Limb (tissue), 2 donors: ENCODE measurements around the gene SLC23A3.
"Not testable (repeated sequence)": the region's sequence is repeated elsewhere in the genome, so short reads cannot be mapped to it uniquely, and the experiment has no call there.

ENCODE experiments used
- DNase-seq, 2 donors: peaks; one replicate each; pipeline ENCODE4 v3.0.0-alpha.2; 2016; ENCODE audit errors: extremely low spot score in 2 of 2

The SLC23A3 gene

DNA sequence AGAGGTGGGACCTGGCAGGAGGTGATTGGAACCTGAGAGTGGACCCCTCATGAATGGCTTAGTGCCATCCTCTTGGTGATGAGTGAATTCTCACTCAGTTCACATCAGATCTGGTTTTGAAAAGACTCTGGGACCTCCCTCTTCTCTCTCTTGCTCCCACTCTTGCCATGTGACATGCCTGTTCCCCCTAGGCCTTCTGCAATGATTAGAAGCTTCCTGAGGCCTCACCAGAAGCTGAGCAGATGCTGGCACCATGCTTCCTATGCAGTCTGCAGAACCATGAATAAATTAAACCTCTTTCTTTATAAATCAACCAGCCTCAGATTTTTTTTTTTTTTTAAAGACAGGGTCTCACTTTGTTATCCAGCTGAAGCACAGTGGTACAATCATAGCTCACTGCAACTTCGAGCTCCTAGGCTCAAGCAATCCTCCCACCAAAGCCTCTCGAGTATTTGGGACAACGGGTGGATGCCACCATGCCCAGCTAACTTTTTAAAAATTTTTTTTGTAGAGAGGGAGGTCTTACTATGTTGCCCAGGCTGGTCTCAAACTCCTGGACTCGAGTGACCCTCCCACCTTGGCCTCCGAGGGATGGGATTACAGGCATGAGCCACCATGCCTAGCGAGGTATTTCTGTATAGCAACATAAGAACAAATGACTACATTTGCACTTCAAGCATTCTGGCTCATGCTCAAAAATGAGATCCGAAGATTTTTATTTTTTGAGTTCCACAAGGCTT lies 34.8 kb upstream of the SLC23A3 start:
- no peak for DNase-seq

DNA sequence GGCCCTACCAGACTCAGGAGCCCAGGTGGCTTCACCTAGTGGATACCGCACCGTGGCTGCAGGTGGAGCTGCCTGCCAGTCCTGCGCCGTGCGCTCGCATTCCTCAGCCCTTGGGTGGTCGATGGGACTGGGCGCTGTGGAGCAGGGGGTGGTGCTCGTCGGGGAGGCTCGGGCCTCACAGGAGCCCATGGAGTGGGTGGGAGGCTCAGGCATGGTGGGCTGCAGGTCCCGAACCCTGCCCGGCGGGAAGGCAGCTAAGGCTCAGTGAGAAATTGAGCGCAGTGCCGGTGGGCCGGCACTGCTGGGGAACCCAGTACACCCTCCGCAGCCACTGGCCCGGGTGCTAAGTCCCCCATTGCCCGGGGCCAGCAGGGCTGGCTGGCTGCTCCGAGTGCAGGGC lies 31.5 kb upstream of the SLC23A3 start:
- not testable (repeated sequence) for DNase-seq

DNA sequence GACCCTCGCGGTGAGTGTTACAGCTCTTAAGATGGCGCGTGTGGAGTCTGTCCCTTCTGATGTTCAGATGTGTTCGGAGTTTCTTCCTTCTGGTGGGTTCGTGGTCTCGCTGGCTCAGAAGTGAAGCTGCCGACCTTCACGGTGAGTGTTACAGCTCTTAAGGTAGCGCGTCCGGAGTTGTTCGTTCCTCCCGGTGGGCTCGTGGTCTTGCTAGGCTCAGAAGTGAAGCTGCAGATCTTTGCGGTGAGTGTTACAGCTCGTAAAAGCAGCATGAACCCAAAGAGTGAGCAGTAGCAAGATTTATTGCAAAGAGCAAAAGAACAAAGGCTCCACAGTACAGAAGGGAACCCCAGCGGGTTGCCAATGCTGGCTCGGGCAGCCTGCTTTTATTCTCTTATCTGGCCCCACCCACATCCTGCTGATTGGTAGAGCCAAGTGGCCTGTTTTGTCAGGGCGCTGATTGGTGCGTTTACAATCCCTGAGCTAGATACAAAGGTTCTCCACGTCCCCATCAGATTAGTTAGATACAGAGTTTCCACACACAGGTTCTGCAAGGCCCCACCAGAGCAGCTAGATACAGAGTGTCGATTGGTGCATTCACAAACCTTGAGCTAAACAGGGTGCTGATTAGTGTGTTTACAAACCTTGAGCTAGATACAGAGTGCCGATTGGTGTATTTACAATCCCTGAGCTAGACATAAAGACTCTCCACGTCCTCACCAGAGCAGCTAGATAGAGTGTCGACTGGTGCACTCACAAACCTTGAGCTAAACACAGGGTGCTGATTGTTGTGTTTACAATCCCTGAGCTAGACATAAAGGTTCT lies 30.9 kb upstream of the SLC23A3 start:
- not testable (repeated sequence) for DNase-seq

DNA sequence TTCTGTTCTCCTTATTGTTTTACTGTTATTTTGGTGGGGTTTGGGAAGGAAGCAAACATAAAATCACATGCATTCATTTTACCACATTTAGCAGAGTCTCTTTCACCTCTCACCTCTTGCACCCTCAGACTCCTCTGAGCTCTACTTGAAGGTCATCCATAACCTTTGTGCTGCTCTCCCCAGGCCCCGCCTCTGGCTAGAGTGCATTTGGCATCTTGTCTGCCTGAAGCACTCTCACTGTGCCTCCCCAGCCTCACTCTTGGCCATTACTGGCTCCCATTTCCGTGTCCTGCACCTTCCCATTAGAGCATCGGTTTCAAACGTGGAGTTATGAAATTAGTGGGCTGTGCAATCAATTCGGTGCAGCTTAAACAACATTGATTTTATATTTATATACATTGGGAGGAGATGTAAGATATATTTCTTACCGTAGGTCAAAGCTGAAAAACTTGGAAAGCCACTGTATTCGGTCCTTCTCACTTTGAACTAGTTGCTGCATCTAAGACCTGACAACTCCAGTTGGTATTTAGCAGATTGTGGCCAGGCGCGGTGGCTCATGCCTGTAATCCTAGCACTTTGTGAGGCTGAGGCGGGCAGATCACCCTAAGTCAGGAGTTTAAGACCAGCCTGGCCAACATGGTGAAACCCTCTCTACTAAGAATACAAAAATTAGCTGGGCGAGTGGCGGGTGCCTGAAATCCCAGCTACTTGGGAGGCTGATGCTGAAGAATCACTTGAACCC lies 29.8 kb upstream of the SLC23A3 start:
- DNase-seq, result no peak

DNA sequence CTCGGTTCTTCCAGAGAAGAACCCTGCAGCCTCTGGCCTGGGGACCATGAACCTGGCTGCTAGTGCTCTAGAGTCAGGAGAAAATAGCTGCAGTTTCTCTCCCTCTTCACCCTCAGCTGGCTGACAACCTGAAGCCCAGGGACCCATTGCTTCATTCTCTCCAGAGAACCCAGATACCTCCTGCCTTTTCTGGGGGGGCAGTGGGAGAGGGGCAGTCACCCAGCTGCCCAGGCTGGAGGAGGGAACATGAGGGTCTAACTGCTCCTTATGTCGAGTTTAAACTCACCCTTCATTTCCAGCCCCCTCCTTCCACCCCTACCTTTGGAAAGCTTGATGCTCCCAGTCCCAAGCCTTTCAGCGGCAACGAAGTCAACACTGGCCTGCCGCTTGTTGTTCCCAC lies 29.1 kb upstream of the SLC23A3 start:
- no peak for DNase-seq

DNA sequence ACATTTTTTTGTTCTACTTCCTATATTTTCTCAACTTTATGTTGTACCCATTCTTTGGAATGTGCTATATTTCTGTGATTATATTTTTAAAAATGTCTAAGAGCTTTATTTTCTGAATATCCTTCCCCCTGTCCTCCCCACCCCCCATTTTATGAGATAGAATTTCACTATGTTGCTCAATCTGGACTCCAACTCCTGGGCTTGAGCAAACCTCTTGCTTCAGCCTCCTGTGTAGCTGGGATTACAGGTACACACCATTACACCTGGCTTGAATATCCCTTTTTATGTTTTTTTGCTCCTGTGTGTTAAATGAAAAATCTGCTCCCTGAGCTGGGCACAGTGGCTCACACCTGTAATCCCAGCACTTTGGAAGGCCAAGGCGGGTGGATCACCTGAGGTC lies 27.6 kb upstream of the SLC23A3 start:
- no peak for DNase-seq

DNA sequence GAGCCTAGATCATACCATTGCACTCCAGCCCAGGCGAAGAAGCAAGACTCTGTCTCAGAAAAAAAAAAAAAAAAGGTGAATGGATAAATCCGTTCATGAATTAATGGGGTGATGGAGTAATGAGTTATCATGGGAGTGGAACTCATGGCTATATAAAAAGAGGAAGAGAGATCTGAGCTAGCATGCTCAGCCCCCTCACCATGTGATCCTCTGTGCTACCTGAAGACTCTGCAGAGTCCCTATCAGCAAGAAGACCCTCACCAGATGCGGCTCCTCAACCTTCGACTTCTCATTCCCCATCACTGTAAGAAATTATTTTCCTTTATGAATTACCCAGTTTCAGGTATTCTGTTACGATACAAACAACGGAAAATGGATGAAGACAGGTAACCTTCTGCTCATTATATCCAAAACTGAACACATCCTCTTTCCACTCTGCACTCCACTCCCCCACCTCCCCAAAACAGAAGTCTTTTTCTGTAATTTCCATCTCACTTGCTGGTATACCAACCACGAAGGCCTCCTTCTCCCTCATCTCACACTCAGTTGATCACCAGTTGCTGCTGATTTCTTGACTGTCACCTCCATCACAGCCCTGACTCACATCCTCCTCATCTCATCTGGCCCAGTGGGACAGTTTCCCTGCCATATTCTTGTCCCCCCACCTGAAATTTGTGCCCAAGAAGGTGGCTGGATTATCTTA lies 17.1 kb upstream of the SLC23A3 start:
- DNase-seq, result no peak

DNA sequence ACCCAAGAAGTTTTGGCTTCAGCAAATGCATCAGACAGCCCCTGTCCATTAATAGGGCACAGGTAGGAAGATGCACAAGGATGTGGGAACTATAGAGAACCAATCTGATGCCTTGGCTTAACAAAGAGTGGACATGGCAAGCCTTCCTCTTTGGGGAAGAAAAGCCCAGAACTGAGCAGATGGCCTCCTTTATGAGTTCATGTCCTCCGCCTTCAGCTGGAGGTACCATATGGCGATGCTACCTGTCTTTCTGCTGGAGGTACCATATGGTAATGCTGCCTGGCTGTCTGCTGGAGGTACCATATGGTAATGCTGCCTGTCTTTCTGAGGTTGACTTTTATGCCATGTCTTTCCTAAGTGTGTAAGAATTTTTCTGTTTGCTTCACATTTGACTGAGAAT lies 14.3 kb upstream of the SLC23A3 start:
- no peak for DNase-seq

DNA sequence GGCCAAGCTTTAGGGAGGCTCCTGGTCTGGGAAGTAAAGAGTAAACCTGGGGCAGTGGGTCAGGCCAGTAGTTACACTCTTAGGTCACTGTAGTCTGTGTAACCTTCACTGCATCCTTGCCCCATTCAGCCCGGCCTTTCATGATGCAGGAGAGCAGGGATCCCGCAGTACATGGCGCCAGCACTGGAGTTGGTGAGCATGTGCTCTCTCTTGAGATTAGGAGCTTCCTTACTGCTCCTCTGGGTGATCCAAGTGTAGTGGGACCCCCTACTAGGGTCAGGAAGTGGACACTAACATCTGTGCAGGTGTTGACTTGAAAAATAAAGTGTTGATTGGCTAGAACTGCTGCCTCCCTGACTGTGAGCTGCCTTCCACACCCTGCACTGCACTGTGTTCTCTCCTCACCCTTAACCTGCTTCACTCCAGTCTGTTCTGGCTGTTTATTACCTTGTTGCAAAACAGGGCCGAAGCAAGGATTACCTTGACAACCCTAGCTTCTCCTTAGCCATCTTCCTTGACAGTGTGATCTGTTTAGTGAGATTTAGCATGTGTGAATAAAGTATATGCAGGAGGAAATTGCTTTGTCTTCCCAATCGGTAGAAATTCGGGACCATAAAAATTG lies 13.4 kb upstream of the SLC23A3 start:
- no peak for DNase-seq

DNA sequence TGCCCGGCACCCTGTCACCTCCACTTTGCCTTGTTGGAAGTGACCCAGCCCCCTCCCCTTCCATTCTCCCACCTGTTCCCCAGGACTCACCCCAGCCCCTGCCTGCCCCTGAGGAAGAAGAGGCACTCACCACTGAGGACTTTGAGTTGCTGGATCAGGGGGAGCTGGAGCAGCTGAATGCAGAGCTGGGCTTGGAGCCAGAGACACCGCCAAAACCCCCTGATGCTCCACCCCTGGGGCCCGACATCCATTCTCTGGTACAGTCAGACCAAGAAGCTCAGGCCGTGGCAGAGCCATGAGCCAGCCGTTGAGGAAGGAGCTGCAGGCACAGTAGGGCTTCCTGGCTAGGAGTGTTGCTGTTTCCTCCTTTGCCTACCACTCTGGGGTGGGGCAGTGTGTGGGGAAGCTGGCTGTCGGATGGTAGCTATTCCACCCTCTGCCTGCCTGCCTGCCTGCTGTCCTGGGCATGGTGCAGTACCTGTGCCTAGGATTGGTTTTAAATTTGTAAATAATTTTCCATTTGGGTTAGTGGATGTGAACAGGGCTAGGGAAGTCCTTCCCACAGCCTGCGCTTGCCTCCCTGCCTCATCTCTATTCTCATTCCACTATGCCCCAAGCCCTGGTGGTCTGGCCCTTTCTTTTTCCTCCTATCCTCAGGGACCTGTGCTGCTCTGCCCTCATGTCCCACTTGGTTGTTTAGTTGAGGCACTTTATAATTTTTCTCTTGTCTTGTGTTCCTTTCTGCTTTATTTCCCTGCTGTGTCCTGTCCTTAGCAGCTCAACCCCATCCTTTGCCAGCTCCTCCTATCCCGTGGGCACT lies 12.7 kb upstream of the SLC23A3 start:
- DNase-seq, result no peak

DNA sequence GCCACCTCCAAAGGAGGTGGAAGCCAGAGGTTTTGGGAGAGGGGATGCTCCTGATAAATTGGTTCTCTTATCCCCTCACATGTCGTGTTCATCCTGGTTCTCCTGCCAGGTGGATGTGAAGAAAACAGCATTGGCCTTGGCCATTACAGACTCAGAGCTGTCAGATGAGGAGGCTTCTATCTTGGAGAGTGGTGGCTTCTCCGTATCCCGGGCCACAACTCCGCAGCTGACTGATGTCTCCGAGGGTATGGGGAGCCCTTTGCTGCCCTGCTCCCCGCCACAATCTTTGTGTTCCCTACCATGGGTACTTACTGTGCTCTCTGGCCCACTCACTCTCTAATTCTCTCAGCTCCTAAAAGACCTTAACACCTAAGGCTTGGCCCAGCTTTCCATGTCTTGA lies 11.7 kb upstream of the SLC23A3 start:
- DNase-seq, result no peak

DNA sequence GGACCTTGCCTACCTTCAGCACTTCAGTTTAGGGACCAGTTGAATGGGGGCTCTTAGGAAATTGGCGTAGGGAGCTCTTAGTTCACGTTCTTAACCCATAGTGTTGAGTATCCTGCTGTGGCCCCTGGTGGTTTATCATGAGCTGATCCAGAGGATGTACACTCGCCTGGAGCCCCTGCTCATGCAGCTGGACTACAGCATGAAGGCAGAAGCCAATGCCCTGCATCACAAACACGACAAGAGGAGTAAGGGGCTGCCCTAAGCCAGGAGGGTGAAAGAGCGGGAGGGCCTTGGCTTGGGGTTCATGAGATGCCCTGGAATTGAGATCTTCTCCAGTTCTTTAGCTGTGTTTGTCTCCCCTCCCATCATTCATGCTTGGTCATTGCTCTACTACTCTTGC lies 11.1 kb upstream of the SLC23A3 start:
- DNase-seq, result no peak

DNA sequence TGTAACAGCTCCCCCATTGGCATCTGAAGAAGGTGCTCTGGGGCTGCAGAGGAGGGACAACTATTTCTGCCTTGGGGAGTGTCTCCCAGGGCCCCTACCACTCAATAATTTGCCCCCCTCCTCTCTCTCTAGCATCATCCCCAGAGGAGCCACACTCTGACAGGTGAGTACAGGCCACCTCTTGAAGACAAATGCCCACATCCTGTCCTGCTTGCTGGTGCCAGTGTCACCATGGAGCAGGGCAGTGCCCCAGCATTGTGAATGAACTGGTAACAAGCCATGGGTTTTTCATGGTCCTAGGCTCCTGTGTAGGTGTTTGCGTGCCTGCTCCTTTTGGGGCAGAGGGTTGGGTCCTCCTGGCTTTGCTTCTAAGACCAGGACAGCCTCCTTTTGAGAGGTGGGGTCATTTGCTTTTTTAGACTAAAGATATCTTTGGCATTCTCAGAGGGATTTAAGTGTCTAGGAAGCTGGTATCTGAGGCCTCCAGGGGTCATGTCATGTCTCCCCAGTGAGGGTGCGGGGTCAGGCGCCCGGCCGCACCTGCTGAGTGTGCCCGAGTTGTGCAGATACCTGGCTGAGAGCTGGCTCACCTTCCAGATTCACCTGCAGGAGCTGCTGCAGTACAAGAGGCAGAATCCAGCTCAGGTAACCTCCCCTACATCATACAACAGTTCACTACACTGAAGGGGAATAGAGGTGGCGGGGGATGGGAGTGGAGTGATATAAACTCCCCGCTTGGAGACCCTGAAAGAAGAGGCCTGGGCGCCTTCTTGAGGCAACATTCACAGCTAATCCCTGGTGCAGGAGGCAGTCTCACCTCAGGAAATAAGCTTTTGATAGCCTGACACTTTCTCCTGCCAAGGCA lies 10.0 kb upstream of the SLC23A3 start:
- DNase-seq, result no peak

DNA sequence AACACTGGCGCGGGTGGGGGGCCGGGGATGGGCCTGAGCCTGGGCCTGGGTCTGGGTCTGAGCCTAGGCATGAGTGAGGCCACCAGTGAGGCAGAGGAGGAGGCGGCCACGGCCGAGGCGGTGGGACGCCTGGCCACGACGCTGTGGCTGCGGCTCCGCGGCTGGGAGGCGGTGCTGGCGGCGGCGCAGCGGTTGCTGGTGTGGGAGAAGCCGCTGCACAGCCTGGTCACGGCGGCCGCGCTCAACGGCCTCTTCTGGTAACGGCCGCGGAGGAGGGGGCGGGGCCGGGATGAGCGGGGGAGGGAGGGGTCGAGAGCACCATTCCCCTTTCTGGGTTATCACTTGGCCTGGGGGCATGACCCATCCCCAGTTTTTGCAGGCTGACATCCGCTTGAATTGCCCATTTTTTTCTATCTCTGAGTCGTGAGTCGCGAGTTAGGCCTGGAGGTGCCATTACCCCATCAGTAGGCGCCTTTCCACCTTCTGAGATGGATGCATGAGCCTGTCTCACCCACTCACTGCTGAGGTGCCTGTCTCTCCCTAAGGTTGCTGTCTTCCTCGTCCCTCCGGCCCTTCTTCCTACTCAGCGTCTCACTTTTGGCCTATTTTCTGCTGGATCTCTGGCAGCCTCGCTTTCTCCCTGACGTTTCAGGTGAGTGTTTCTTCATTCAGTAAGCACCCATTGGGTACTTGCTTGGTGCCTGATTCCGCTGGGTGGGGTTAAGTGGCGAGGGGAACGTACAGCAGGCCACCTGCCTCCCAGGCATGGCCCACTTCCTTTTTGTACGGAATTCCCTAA lies 8.7 kb upstream of the SLC23A3 start:
- DNase-seq, result peak in 1 of 2 donors; percentile 2

DNA sequence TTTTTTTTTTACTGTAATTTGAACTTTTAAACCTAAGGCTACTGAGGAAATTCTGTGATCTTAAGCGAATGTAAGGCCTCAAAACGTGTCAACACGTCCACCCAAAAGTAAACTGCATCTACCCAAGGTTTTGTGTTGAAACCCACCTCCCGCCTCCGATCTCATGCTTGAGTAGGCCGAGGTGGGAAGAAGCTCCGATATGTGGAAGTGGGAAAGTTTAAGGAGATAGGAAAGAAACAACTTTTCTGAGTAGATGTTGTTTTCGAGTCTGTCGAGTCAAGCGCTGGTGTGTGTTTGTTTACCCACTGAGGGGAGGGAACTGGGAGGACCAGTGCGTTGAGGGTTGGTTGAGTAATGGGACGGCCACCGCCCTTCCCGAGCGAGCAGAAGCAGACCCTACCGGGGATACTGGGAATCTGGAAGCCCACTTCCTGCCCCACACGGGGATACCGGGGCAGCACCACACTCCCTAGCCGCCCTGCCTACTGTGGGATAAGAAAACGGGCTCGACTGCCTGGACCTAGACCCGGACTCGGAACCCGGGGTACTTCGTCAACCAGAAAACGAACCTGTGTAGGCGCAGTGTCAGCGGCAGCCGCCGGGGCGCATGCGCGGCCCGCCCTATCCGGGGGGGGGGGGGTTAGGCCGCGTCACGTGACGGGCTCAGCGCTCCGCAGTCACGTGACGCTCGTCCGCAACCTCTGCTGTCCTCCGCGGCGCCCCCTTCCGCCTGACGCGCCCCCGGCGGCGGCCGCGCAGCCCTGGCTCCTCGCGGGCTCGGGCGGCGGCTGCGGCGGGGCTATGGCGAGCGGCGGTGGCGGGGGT lies 7.9 kb upstream of the SLC23A3 start, which contains the start of gene RETREG2:
TSS of gene RETREG2 (plus strand) at position 724 of the 825 bp plus-strand sequence. CDS start at position 802, 78 bp downstream.
- DNase-seq, result peak; percentile 91 to 94

DNA sequence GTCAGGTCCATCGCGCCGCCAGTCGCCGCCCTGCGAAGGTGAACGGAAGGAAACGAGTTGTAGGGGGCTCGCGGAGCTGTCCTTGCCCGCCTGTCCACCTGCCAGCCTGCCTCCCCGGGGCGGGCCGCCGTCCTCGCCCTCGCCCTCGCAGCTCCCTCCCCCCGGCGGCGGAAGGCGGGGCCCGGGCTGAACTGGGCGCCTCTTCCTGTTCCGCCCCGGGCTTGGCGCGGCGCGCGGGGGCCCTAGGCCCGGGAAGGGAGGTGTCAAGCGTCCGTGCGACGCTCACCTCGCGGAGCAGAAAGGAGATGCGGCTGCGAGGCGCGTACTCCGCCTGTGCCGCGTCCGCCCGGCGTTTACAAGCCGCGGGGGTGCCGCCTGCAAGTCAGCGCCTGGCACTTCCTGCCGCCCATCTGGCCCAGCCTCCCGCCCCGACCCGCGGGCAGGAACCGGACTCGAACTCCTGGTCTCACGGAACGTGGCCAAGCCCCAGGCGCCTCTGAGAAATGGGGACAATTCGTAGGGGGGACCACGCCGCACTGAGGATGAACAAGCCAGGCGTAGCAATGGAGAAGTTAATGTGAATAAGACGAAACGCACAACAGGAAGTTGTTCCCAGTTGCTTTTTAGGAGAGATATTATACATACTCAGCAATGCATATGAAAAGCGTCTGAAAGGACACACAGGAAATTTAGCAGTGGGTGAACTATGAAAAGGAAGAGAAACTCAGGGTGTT lies 7.2 kb upstream of the SLC23A3 start, which contains the start of gene CNPPD1:
TSS of gene CNPPD1 (minus strand) at position 108 of the 734 bp plus-strand sequence. CDS start at position 11, 97 bp downstream.
- DNase-seq, result peak; percentile 80 to 88
